KMS-11 (cell line): ENCODE results near the gene ITPKB.
"Not testable (repeated sequence)": the region's sequence is repeated elsewhere in the genome, so short reads cannot be mapped to it uniquely, and the experiment has no call there.

Source experiments
- H2AFZ ChIP-seq: fragments of 200-600 bp; sonication (generic); 2 replicates; pipeline ENCODE4 v1.6.1; 2016; ENCODE audit warnings: antibody characterized with exemption, mixed run types, low read depth
- H3K27ac ChIP-seq: fragments of 200-600 bp; sonication (generic); 2 replicates; pipeline ENCODE4 v1.6.1; 2016; ENCODE audit warnings: mild to moderate bottlenecking, mixed run types
- H3K27me3 ChIP-seq: fragments of 200-600 bp; sonication (generic); 2 replicates; pipeline ENCODE4 v1.6.1; 2017; ENCODE audit warnings: mild to moderate bottlenecking, low read depth, mixed run types, moderate library complexity; ENCODE audit not compliant: insufficient read depth
- H3K36me3 ChIP-seq: fragments of 200-600 bp; sonication (generic); 2 replicates; pipeline ENCODE4 v1.6.1; 2017; ENCODE audit warnings: mild to moderate bottlenecking, mixed run types; ENCODE audit not compliant: insufficient read depth
- H3K4me1 ChIP-seq: fragments of 200-600 bp; sonication (generic); 2 replicates; pipeline ENCODE4 v1.6.1; 2016; ENCODE audit warnings: mild to moderate bottlenecking, low read depth, mixed run types; ENCODE audit not compliant: poor library complexity, severe bottlenecking
- H3K4me2 ChIP-seq: fragments of 200-600 bp; sonication (generic); 2 replicates; pipeline ENCODE4 v1.7.0; 2016; ENCODE audit warnings: mild to moderate bottlenecking, mixed run types
- H3K4me3 ChIP-seq: fragments of 200-600 bp; sonication (generic); IDR thresholded peaks from 2 replicates; pipeline ENCODE4 v1.6.1; 2017; ENCODE audit warnings: low read depth, low read length, mixed read lengths; ENCODE audit not compliant: insufficient read depth
- H3K79me2 ChIP-seq: fragments of 200-600 bp; sonication (generic); 2 replicates; pipeline ENCODE4 v1.6.1; 2016; ENCODE audit warnings: low read depth, mixed run types; ENCODE audit not compliant: insufficient read depth
- H3K9ac ChIP-seq: fragments of 200-600 bp; sonication (generic); 2 replicates; pipeline ENCODE4 v1.6.1; 2016; ENCODE audit warnings: mild to moderate bottlenecking, mixed run types
- H4K20me1 ChIP-seq: fragments of 200-600 bp; sonication (generic); 2 replicates; pipeline ENCODE4 v1.6.1; 2016; ENCODE audit warnings: mild to moderate bottlenecking, mixed run types; ENCODE audit not compliant: insufficient read depth
- CTCF ChIP-seq: fragments of 200-600 bp; sonication (generic); conservative IDR thresholded peaks from 2 replicates; pipeline ENCODE4 v1.6.1; 2017; ENCODE audit warnings: low read depth, mild to moderate bottlenecking, antibody characterized with exemption, low read length, moderate library complexity, mixed read lengths

Gene ITPKB

GRCh38 chr1:226600254-226600653 is 138.8 kb downstream of the ITPKB start:
- no peak overlapping the region for H3K9ac ChIP-seq
- no peak for TF ChIP-seq CTCF
- H3K27ac ChIP-seq: no peak overlapping the region
- H3K36me3 ChIP-seq: no peaks in the 10 kb centered on the region
- no peak overlapping the region for H3K4me2 ChIP-seq
- no peaks in the 10 kb centered on the region for H4K20me1 ChIP-seq
- no peaks in the 10 kb centered on the region for H3K27me3 ChIP-seq
- no peaks in the 10 kb centered on the region for H3K79me2 ChIP-seq
- no peaks in the 10 kb centered on the region for H3K4me1 ChIP-seq
- H2AFZ ChIP-seq: no peak overlapping the region
- H3K4me3 ChIP-seq: no peak overlapping the region

- no peak overlapping the region for H2AFZ ChIP-seq
- H3K4me3 ChIP-seq: no peak overlapping the region
- no peaks in the 10 kb centered on the region for H4K20me1 ChIP-seq
- H3K27me3 ChIP-seq: no peaks in the 10 kb centered on the region
- TF ChIP-seq CTCF: no peak
- H3K4me2 ChIP-seq: no peak overlapping the region
- H3K36me3 ChIP-seq: no peaks in the 10 kb centered on the region
- no peak overlapping the region for H3K27ac ChIP-seq
- no peak overlapping the region for H3K9ac ChIP-seq
- H3K79me2 ChIP-seq: no peaks in the 10 kb centered on the region
- H3K4me1 ChIP-seq: no peaks in the 10 kb centered on the region
Observed at GRCh38 chr1:226599636-226600238, 139.3 kb downstream of the ITPKB start.

- not testable (repeated sequence) for H4K20me1 ChIP-seq, H3K79me2 ChIP-seq, H3K9ac ChIP-seq, H3K27ac ChIP-seq, H3K36me3 ChIP-seq, H3K4me3 ChIP-seq, H3K27me3 ChIP-seq, H3K4me1 ChIP-seq, H2AFZ ChIP-seq, H3K4me2 ChIP-seq
Observed at GRCh38 chr1:226598955-226599354, 140.1 kb downstream of the ITPKB start.

GRCh38 chr1:226598455-226598849 is 140.6 kb downstream of the ITPKB start:
- Histone ChIP-seq H3K9ac (no peak overlapping the region), H4K20me1 (no peaks in the 10 kb centered on the region), H3K4me1 (no peaks in the 10 kb centered on the region), H3K4me2 (no peak overlapping the region), H2AFZ (no peak overlapping the region), H3K36me3 (no peaks in the 10 kb centered on the region), H3K79me2 (no peaks in the 10 kb centered on the region), H3K27me3 (no peaks in the 10 kb centered on the region), H3K27ac (no peak overlapping the region), H3K4me3 (no peak overlapping the region)
- TF ChIP-seq CTCF: no peak

- Histone ChIP-seq H3K4me3 (no peak overlapping the region), H4K20me1 (no peaks in the 10 kb centered on the region), H3K27me3 (no peaks in the 10 kb centered on the region), H3K27ac (no peak overlapping the region), H3K4me2 (no peak overlapping the region), H3K79me2 (no peaks in the 10 kb centered on the region), H3K4me1 (no peaks in the 10 kb centered on the region), H3K36me3 (no peaks in the 10 kb centered on the region), H3K9ac (no peak overlapping the region), H2AFZ (no peak overlapping the region)
- no peak for TF ChIP-seq CTCF
Observed at GRCh38 chr1:226597616-226598454, 141.2 kb downstream of the ITPKB start.
